Brain microvascular endothelial cell (primary cell): ENCODE data around the gene SLCO4A1.

ENCODE experiments used
- DNase-seq: peaks from one replicate; pipeline ENCODE4 v3.0.0-alpha.2; 2020
- H3K27ac ChIP-seq: fragments of 250-450 bp; sonication (Bioruptor Pico); 2 replicates; pipeline ENCODE4 v1.5.1; 2020; ENCODE audit warnings: mild to moderate bottlenecking, moderate library complexity
- H3K27me3 ChIP-seq: fragments of 250-450 bp; sonication (Bioruptor Pico); replicated peaks from 2 replicates; pipeline ENCODE4 v1.5.1; 2020; ENCODE audit warnings: mild to moderate bottlenecking
- H3K36me3 ChIP-seq: fragments of 250-450 bp; sonication (Bioruptor Pico); replicated peaks from 2 replicates; pipeline ENCODE4 v1.5.1; 2020; ENCODE audit warnings: mild to moderate bottlenecking
- H3K4me3 ChIP-seq: 2 replicates; pipeline ENCODE4 v1.5.1; 2011; ENCODE audit warnings: low read depth, mild to moderate bottlenecking, control low read depth, low read length, moderate library complexity
- CTCF ChIP-seq: IDR thresholded peaks from 2 replicates; pipeline ENCODE4 v1.5.1; 2011; ENCODE audit warnings: low read depth, mild to moderate bottlenecking, moderate library complexity, low read length, control low read depth, inconsistent platforms; ENCODE audit errors: missing control alignments
- in situ Hi-C: cut with HindIII; loops from 2 replicates; pipeline ENCODE4 v1.10.0; 2017; ENCODE audit warnings: low sequenced_read_pairs, low pct_ligation_motif_present

Gene SLCO4A1

GRCh38 chr20:62614085-62614960 lies 28.0 kb upstream of the SLCO4A1 start:
- no peak overlapping the region for H3K27ac ChIP-seq
- no peak for TF ChIP-seq CTCF
- peaks cover 3% of the 10 kb centered on the region for H3K27me3 ChIP-seq
- no peak overlapping the region for H3K4me3 ChIP-seq
- no peak for DNase-seq
- H3K36me3 ChIP-seq = no peaks in the 10 kb centered on the region
- in situ Hi-C loops = no loop called here

DNA sequence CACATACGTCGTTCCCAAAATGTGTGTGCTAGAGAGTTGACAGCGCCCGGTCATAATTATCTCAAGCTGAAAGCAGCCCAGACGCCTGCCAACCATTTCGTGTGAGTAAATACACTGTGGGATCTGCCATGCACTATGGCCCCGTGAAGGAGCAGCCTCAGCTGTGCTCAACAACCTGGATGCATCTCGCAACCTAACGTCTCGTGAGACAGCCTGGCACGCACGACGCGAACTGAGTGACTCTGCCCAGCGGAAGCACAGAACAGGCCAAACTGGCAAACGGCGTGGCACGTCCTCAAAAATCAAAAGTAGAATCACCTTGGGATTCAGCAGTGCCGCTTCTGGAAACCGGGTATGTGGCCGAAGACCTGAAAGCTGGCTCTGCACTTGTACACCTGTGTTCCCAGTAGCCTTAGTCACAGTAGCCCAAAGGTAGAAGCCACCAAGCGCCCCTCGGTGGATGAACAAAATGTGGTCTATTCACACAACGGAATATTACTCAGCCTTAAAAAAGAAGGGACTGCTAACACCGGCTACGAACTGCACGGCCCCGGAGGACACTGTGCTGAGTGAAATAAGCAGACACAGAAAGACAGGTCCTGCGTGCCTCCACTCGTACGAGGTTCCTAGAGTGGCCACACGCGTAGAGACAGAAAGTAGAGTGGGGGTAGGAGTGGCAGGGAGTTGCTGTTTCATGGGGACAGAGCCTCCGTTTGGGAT lies 27.2 kb upstream of the SLCO4A1 start:
- DNase-seq = no peak
- Histone ChIP-seq H3K4me3 (no peak overlapping the region), H3K27ac (no peak overlapping the region), H3K27me3 (peaks cover 1% of the 10 kb centered on the region), H3K36me3 (no peaks in the 10 kb centered on the region)
- in situ Hi-C loops = no loop called here
- TF ChIP-seq CTCF = no peak

DNA sequence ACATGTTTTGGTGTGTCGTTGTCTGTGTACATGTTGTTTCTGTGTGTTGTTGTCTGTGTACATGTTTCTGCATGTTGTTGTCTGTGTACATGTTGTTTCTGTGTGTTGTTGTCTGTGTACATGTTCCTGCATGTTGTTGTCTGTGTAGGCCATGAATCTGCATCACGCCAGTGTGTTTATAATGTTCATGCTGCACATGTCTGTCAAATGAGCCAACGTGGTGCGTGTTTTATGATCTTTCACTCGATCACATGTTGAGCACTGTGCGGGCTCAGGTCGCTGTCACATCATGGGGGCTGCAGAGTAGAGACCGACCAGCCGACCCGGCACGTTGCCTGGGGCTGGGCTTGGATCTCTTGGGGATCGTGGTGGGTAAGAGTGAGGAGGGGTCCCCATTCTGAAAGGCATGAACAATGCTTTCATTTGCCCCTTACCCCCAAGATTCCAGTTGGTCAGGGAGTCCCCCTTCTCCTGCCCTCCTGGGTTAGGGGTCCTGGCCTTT lies 26.5 kb upstream of the SLCO4A1 start:
- no peak for TF ChIP-seq CTCF
- H3K27ac ChIP-seq = no peak overlapping the region
- DNase-seq = no peak
- in situ Hi-C loops = no loop called here
- no peaks in the 10 kb centered on the region for H3K36me3 ChIP-seq
- H3K27me3 ChIP-seq = peaks cover 1% of the 10 kb centered on the region
- no peak overlapping the region for H3K4me3 ChIP-seq

DNA sequence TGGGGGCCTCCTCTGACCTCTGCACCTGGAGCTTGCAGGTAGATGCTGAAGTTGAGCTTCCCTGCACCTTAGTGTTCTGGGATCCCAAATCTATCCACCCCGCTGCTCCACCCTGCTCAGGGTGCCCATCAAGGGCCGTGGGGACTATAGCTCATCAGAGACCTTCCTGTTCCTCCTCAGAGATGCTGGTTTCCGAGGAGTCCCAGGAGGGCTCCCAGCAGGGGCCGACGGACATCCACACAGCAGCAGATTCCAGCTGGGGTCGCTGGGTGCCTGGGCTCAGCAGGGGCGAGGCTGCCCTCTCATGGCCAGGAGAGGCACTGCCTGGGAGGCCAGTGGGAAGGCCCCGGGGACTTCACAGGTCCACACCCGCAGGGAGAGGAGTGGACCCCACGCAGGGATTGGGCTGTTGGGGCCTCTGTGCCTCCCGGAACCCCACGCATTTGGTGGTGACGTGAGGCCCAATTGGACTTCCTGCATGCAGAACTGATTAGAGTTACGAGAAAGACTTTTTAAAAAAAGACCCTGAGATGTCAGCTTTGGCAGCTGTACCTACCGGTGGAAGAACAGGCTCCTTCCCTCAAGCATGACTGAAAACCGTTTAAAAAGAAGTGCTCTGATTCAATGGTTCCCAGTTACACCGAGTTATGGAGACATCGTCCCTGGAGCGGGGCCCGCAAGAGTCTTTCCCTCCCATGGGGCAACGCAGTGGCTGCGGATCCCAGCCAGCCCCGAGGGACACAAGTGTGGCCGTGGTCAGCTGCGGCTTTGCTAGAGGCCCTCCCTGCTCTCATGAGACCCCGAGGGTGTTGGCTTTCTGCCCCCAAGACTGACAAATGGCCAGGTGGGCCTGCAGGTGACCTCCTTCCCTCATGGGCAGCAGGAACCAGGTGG lies 25.3 kb upstream of the SLCO4A1 start:
- DNase-seq = peak; percentile 60
- TF ChIP-seq CTCF = peak; percentile 97
- H3K4me3 ChIP-seq = no peak overlapping the region
- H3K27me3 ChIP-seq = no peaks in the 10 kb centered on the region
- no peak overlapping the region for H3K27ac ChIP-seq
- in situ Hi-C loops = no loop called here
- no peaks in the 10 kb centered on the region for H3K36me3 ChIP-seq

GRCh38 chr20:62617711-62618483 lies 24.4 kb upstream of the SLCO4A1 start:
- TF ChIP-seq CTCF = no peak
- DNase-seq = no peak
- Histone ChIP-seq H3K27me3 (no peaks in the 10 kb centered on the region), H3K36me3 (no peaks in the 10 kb centered on the region), H3K27ac (no peak overlapping the region), H3K4me3 (no peak overlapping the region)
- in situ Hi-C loops = no loop called here
